Gastrocnemius medialis (tissue), 4 donors: Measurements from ENCODE around the gene HLA-DPA1. TPM values are rescaled to one million over a fixed set of nuclear protein-coding genes. Genes with fewer than 3 reads are reported as not detected.
A peak's percentile ranks its signal among the peaks of the same experiment; 100 is the strongest.

ENCODE experiments used
- ATAC-seq, 2 donors: fragments of 150-250 bp; one replicate each; pipeline ENCODE4 v1.9.1; 2016
- DNase-seq, 2 donors: peaks; one replicate each; pipeline ENCODE4 v3.0.0-alpha.2; 2019
- H3K27ac ChIP-seq, 4 donors: fragments of 200-600 bp; sonication (generic); 1 replicate in 1 of 4; 2 replicates in 3 of 4; pipeline ENCODE4 v1.5.1; 2016 to 2018; ENCODE audit warnings: mild to moderate bottlenecking in 2 of 4, moderate library complexity in 1 of 4
- H3K27me3 ChIP-seq, 3 donors: fragments of 200-600 bp; sonication (generic) in 2 of 3; 1 replicate in 1 of 3; 2 replicates in 2 of 3; pipeline versions ENCODE4 v1.5.1 to v1.6.0; 2016 to 2019; ENCODE audit warnings: mild to moderate bottlenecking in 1 of 3, moderate library complexity in 1 of 3
- H3K36me3 ChIP-seq, 2 donors: fragments of 200-600 bp; sonication (generic) in 1 of 2; one replicate each; pipeline ENCODE4 v1.5.1; 2017 to 2018
- H3K4me1 ChIP-seq, 2 donors: fragments of 200-600 bp; sonication (generic) in 1 of 2; one replicate each; pipeline ENCODE4 v1.5.1; 2016 to 2017; ENCODE audit warnings: mild to moderate bottlenecking in 2 of 2
- H3K4me3 ChIP-seq, 4 donors: fragments of 200-600 bp; sonication (generic) in 3 of 4; 1 replicate in 1 of 4; 2 replicates in 3 of 4; pipeline ENCODE4 v1.5.1; 2016 to 2019; ENCODE audit warnings: mild to moderate bottlenecking in 2 of 4
- H3K9me3 ChIP-seq, 3 donors: fragments of 200-600 bp; sonication (generic) in 2 of 3; 1 replicate in 1 of 3; 2 replicates in 2 of 3; pipeline ENCODE4 v1.5.1; 2016 to 2019
- POLR2A ChIP-seq, 2 donors: fragments of 450-650 bp; IDR thresholded peaks; one replicate each; pipeline ENCODE4 v1.6.1; 2017; ENCODE audit warnings: antibody characterized with exemption in 2 of 2, mild to moderate bottlenecking in 2 of 2, moderate library complexity in 2 of 2
- in situ Hi-C, 4 donors: fragments of 200-750 bp; cut with MboI; loops; one replicate each; pipeline versions ENCODE4 v1.15.0 to v1.8.0; 2017; ENCODE audit warnings: low sequenced_read_pairs in 4 of 4
- intact Hi-C: fragments of 100-400 bp; cut with DNase I; formaldehyde crosslinking; loops from one replicate; pipeline ENCODE4 v1.15.1; 2023; ENCODE audit warnings: low total_unique reads
- total RNA-seq, 4 donors: library from RNA; depleted of rRNA; stranded (reverse); fragments of >200 nt; gene quantifications; one replicate each; pipeline versions ENCODE4 v1.1.0 to v1.2.3, GENCODE V29; 2016
- TF ChIP-seq, protein P1 (sequence below), 5 experiments: fragments of 450-650 bp in 3 of 5; fragments of 200-600 bp in 2 of 5; sonication (generic) in 2 of 5; IDR thresholded peaks in 4 of 5; conservative IDR thresholded peaks in 1 of 5; 1 replicate in 4 of 5; 2 replicates in 1 of 5; pipeline ENCODE4 v1.5.1; 2016 to 2019; ENCODE audit warnings: antibody characterized with exemption in 5 of 5, mild to moderate bottlenecking in 3 of 5, moderate library complexity in 3 of 5

The HLA-DPA1 gene
- total RNA-seq, 4 donors from 2014 or later, result 6.8 to 51.8 (median 23.4) TPM

- intact Hi-C loops, result no loop called here
- DNase-seq (no peak), ATAC-seq (no peak)
- Histone ChIP-seq H3K27me3 (no peaks in the 10 kb centered on the region), H3K4me1 (no peaks in the 10 kb centered on the region), H3K27ac (no peak overlapping the region), H3K36me3 (no peaks in the 10 kb centered on the region), H3K9me3 (no peaks in the 10 kb centered on the region), H3K4me3 (no peak overlapping the region)
- TF ChIP-seq POLR2A (IDR thresholded peaks at IDR 0.05), result no peak
- TF ChIP-seq, protein P1, sequence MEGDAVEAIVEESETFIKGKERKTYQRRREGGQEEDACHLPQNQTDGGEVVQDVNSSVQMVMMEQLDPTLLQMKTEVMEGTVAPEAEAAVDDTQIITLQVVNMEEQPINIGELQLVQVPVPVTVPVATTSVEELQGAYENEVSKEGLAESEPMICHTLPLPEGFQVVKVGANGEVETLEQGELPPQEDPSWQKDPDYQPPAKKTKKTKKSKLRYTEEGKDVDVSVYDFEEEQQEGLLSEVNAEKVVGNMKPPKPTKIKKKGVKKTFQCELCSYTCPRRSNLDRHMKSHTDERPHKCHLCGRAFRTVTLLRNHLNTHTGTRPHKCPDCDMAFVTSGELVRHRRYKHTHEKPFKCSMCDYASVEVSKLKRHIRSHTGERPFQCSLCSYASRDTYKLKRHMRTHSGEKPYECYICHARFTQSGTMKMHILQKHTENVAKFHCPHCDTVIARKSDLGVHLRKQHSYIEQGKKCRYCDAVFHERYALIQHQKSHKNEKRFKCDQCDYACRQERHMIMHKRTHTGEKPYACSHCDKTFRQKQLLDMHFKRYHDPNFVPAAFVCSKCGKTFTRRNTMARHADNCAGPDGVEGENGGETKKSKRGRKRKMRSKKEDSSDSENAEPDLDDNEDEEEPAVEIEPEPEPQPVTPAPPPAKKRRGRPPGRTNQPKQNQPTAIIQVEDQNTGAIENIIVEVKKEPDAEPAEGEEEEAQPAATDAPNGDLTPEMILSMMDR (IDR thresholded peaks at IDR 0.05 in 4 of 5, conservative IDR thresholded peaks at IDR 0.05 in 1 of 5), result no peak
- in situ Hi-C loops, result loop anchor here in 1 of 4 donors (10.0 kb wide), 1 partner anchor 74 kb away; no protein-coding TSS in a partner anchor
These were observed 15.6 kb upstream of the HLA-DPA1 start for GRCh38 chr6:33088931-33089620.

DNA sequence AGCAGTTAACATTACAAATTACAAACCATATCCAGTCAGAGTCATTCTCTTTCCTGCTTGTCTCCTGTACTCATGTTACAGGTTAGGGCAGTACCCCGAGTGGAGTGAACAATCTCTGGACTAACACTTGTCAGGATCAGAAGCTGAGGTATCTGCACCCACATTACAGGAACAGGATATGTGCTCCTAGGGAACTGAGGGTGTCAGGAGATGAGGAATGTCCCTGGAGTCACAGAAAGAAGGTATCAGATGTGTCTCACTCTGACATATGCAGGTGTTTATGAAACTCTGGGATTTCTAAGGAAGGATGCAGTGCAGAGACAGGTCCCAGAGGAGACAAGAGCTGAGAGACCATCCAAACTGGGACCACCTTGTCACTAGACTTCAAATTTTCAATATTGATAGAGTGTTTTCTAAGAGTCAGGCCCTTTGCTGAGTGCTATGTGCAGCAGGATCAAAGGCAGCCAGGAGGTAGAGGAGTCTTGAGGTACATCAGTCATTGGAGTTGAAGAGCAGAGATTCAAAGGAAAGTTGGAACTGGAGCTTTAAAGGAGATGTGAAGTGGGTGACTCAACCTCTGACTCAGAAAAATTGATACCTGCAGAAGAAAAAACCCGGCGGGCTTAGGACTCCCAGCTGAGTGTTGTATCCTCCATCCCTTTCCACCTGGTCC, 14.9 kb upstream of the HLA-DPA1 start:
- Histone ChIP-seq H3K4me1 (no peaks in the 10 kb centered on the region), H3K27ac (no peak overlapping the region), H3K36me3 (no peaks in the 10 kb centered on the region), H3K4me3 (no peak overlapping the region), H3K27me3 (no peaks in the 10 kb centered on the region), H3K9me3 (no peaks in the 10 kb centered on the region)
- DNase-seq, result no peak
- intact Hi-C loops (no loop called here), in situ Hi-C loops (loop anchor here in 1 of 4 donors (10.0 kb wide), 1 partner anchor 74 kb away; no protein-coding TSS in a partner anchor)
- no peak for ATAC-seq
- TF ChIP-seq POLR2A (IDR thresholded peaks at IDR 0.05), result no peak
- TF ChIP-seq, protein P1 (IDR thresholded peaks at IDR 0.05 in 4 of 5, conservative IDR thresholded peaks at IDR 0.05 in 1 of 5), result no peak

GRCh38 chr6:33085627-33086026, 12.2 kb upstream of the HLA-DPA1 start:
- ATAC-seq (no peak), DNase-seq (no peak)
- no peaks in the 10 kb centered on the region for H3K27me3 ChIP-seq
- H3K4me1 ChIP-seq, result peaks cover 0 to 5% of the 10 kb centered on the region in 2 donors
- no peak overlapping the region for H3K27ac ChIP-seq
- H3K9me3 ChIP-seq, result no peaks in the 10 kb centered on the region
- no peaks in the 10 kb centered on the region for H3K36me3 ChIP-seq
- no peak for TF ChIP-seq POLR2A (IDR thresholded peaks at IDR 0.05)
- TF ChIP-seq, protein P1 (IDR thresholded peaks at IDR 0.05 in 4 of 5, conservative IDR thresholded peaks at IDR 0.05 in 1 of 5), result no peak
- intact Hi-C loops, result no loop called here
- in situ Hi-C loops, result loop anchor here in 1 of 4 donors (10.0 kb wide), 1 partner anchor 71 kb away; no protein-coding TSS in a partner anchor
- H3K4me3 ChIP-seq, result no peak overlapping the region

DNA sequence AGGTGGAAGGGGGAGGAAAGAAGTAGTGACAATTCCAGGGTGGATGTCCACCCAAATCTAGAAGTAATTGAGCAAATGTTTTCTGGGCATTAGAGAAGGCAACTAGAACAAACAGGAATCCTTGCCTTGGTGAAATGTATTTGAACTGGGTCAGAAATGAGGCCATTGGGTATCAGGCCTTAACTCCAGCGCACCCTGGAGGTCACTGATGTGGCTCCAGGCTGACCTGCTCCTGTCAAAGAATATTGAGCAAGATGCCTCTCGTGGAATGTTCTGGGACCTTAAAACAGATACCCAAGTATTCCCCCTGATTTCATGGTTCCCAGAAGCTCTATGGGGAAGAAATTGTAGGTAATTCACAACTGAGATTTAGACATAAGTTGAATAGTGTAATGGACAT, 9.3 kb upstream of the HLA-DPA1 start:
- no peak for TF ChIP-seq POLR2A (IDR thresholded peaks at IDR 0.05)
- TF ChIP-seq, protein P1 (IDR thresholded peaks at IDR 0.05 in 4 of 5, conservative IDR thresholded peaks at IDR 0.05 in 1 of 5), result peak in 4 of 5 experiments; percentile 18 to 72 (median 54)
- no peak for DNase-seq
- no peak overlapping the region for H3K27ac ChIP-seq
- H3K36me3 ChIP-seq, result no peaks in the 10 kb centered on the region
- in situ Hi-C loops, result loop anchor here in 2 of 4 donors (5.0 to 10.0 kb wide), 2 partner anchors 65 to 68 kb away; no protein-coding TSS in a partner anchor
- intact Hi-C loops, result no loop called here
- H3K4me3 ChIP-seq, result no peak overlapping the region
- peaks cover 0 to 5% of the 10 kb centered on the region in 2 donors for H3K4me1 ChIP-seq
- no peaks in the 10 kb centered on the region for H3K9me3 ChIP-seq
- peaks cover 2 to 14% (median 6%) of the 10 kb centered on the region in 3 donors for H3K27me3 ChIP-seq
- ATAC-seq, result peak in 1 of 2 donors; percentile 66
